Activated naive CD4-positive, alpha-beta T cell treated with anti-CD3 and anti-CD28 coated beads, Interleukin-2, amount 50 U/mL, for 16 hours (primary cell): ENCODE data around the gene PRDM12.

Experiments used
- DNase-seq: peaks from one replicate; pipeline ENCODE4 v3.0.0-alpha.2; 2020

PRDM12 gene

DNA sequence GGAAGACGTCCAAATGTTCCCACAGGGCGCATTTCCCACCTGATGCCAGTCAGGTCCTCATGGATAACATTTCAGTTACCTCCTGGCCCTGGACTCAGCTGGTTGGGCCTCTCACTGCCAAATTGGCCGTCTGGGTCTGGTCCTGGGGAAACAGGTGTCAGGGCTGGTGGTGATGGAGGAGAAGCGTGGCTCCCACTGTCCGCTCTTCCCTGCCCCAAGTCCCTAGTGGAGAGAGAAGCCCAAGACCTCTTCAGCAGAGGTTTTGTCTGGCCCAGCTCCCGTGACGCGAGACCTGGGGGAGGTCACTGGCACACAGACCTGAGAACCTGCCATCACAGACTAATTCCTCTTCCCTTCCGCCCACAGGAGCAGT, 27.8 kb upstream of the PRDM12 start:
- DNase-seq, result no peak

GRCh38 chr9:130638284-130639123, 25.9 kb upstream of the PRDM12 start:
- no peak for DNase-seq

GRCh38 chr9:130639124-130639765, 25.1 kb upstream of the PRDM12 start:
- DNase-seq, result no peak

DNA sequence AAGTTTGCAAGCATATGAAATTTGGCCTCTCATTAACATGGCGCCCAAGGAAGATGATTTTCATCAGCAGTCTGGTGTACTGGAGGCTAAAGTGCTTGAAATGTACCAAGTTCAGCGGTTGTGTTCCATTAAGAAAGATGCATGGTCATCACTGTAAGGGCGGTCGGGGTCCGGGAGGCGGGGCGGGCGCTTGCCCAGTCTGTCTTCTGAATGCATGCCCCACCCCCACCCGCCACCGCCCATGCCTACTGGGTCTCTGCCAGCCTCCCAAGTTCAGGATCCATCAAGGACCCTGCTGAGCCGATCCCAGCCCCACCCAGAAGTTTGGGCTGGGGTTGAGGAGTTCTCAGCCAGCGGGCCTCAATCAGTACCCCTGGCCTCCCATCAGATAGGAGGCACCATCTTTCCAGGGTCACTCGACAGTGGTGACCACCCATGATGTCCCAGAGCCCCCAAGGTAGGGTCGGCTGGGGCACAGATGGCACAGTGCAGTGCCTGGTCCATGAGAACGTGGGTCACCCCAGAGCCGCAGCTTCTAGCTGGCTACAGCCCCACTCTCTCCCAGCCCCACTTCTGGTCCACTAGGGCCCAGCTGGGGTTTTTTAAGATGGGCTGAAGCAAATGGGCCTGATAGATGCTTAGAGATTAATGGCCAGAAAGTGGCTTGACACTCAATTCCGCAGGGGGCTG, 24.4 kb upstream of the PRDM12 start:
- no peak for DNase-seq

- no peak for DNase-seq
Measured at GRCh38 chr9:130640681-130641080, 23.7 kb upstream of the PRDM12 start.

DNA sequence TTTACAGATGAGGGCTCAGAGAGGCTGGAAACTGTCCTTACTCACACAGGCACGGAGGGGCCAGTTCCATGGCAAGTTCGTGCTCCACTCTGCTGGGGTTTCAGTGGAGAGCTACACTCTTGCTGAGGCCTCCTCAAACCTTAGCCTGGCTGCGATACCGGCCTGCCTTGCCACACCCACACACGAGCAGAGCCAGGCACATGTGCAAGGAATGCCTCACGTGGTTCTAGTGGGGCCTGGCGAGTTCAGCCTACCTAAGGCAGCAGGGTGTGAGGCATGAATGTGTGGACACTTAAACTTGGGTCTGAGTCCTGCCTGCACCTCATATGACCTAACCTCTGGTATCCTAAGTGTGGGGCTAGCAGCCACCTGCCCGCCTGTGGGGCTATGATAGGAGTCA, 21.5 kb upstream of the PRDM12 start:
- DNase-seq, result no peak

DNA sequence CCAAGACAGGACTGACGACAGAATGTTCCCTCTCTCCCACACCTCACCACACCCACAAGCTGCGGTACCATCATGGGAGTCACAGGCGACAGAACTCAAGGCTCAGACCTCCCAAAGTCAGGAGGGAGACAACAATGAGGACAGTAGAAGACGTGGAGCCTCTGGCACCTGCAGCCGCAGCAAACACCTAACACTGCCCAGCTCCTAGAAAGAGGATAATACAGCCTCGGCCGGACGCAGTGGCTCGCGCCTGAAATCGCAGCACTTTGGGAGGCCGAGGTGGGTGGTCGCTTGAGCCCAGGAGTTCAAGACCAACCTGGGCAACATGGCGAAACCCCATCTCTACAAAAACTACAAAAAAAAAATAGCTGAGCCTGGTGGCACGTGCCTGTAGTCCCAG, 13.2 kb upstream of the PRDM12 start:
- no peak for DNase-seq

DNA sequence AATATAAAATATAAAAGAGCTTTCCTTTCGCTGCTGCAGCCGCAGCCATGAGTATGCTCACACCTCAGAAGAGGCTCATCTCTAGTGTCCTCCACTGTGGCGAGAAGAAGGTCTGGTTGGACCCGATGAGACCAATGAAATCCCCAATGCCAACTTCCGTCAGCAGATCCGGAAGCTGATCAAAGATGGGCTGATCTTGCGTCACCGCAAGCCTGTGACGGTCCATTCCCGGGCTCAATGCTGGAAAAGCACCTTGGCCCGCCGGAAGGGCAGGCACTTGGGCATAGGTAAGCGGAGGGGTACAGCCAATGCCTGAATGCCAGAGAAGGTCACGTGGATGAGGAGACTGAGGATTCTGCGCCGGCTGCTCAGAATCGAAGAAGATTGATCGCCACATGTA, 12.6 kb upstream of the PRDM12 start:
- no peak for DNase-seq

- no peak for DNase-seq
Measured at GRCh38 chr9:130654879-130655278, 9.5 kb upstream of the PRDM12 start.

- DNase-seq, result no peak
Measured at GRCh38 chr9:130658893-130659698, 5.3 kb upstream of the PRDM12 start.

DNA sequence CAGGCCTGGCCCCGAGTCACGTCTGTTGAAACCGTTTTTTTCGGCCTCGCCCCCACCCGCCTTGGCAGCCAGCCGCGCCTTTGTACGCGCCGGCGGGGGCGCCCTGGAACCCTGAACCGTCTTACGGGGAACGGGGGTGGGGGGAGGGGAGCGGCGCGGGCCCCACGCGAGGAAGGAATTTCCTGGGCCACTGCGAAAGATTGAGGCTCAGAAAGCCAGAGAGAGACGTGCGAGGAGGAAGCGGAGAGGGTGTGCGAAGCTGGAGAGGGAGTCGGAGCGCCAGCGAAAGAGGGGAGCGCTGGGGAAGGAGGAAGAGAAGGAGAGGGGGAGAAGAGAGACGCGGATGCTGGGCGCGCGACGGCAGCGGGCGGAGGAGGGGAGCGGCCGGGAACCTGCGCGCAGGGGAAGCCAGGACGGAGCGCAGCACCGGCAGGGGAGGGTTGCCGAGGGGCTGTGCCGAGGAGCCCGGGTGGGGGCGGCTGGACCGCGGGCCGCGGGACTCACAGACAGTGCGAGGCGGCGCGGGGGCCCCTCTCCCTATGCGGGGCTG, 4.6 kb upstream of the PRDM12 start:
- DNase-seq, result no peak

GRCh38 chr9:130660326-130660682, 4.1 kb upstream of the PRDM12 start:
- DNase-seq, result no peak

- no peak for DNase-seq
Measured at GRCh38 chr9:130660683-130661450, 3.5 kb upstream of the PRDM12 start.

DNA sequence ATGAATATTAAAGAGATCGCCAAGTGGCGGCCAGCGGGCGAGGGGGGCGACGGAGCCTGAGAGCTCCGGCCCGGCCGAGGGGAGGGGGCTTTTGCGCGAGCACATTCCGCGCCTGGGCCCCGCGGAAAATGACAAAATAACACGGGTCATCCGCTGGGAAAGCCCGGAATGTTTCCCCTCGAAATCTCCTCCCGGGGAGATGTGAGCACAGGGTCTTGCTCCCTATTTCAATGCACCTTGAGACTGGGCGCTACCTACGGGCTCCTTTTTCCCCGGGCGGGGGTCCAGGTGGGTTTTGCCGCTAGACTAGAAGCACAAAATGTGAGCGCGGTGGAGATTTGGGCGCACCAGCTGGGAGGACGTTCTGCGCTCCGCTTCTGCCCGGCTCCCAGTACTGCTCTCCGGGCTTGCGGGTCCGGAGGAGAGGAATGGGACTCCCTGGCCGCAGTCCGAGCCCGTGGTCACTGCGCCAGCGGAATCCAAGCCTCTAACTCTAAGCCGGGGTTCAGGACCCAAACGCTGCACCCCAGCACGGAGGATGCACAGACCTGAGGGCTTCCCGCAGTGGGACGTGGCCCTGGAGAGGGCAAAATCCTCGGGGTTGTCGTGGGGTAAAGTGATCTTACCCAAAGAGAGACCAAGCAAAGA, 2.8 kb upstream of the PRDM12 start:
- DNase-seq, result no peak

DNA sequence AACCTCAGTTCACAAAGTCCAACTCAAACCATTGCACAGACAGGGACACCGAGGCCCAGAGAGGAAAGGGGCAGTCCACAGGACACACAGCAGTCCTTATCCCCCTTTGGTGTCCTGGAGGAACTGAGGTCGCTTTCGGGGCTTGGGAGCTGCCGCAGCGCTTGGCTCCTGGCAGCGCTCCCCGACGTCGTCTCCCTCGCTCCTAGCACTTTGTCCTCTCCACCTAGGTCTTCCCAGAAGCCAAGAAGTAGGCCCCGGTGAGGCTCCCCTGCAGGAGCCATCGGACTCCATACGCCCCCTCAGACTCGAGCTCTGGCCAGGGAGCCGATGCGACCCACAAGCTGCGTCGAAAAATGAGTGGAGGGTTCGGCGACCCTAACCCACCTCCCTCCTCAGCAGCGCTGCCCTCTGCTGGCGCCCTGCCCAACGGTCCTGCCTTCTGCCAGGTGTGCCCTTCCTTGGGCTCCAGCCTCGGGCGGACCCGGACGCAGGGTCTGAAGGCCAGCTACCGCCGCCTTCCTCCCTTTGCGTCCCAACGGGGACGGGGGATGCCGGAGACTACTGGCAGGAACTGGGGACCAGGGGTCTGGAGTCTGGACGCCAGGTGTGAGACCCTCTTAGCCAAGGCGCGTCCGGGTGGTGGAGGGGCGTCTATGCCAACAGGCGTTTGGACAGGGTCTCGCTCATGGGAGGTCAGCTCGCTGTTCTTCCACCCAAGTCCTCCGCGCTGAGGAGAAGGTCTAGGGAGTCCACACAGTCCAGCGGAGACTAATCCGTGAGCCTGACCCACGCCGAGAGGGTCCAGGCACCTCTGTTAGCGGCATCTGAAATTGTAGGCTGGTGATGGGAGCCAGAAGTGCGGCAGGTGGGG, 2.1 kb upstream of the PRDM12 start:
- no peak for DNase-seq

GRCh38 chr9:130662970-130663257, 1.5 kb upstream of the PRDM12 start:
- DNase-seq, result no peak

DNA sequence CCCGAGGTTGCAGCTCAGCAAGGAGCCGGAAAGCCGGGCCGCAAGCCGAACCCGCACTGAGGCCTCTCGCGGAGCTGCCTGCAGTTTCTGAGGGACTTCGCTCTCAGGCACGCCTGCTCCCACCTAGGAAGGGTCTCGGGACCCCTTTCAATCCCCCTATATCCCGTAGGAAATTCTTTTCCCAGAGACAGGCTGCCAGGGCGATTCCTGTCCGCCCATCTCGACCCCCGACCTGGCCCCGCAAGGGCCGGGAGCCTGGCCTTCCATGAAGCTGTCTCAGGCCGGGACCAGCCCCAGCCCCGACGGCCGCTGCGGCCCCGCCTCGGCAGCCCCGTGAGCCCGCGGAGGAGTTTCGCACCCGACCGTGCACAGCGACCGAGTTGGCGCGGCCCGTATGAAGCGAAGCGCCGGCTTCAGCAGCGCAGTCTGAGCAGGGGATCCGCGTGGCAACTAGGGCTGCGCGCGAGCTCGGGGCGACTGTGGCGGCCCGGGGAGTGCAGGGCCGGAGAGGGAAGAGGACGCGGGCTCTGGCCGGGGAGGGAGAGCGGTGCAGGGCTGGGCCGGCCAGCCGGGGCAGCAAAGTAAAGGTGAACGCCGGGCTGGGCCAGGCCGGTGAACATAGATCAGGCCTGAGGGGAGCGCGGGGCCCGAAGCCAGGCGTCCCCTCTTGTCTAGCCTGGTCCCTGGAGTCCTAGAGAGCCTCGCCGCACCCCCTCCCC, 977 bp upstream of the PRDM12 start:
- DNase-seq, result peak; percentile 32

DNA sequence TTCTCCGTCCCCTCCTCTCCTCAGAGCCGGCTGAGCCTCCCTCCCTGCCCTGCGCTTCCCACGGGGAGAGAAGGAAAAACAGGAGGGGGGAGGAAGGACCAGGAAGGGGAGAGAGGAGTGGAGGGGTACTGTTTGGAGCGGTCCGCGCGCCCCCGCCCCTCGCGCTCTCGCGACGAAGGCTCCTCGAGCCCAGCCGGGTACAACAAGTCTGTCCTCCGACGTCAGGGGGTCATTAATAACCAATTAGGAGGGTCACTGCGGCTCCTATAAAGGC, 480 bp upstream of the PRDM12 start:
- DNase-seq, result no peak

DNA sequence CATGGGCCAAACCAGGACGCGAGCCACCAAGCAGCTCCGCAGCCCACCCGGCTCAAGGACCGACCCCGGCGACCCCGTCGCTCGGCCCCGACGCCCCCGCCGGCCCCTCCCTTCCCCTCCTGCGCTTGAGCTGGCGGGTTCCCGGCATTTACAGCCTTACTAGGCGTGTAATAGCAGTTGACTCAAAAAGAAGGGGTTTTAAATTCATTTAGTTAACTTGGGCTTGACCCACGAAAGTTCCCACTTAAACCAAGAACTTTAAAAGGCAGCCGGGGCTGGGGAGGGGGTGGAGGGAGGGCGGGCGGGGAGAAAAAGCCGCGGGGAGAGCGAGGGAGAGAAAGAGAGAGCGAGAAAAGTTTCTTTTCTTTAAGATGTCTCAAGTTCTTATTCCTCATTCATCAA, 636 bp downstream of the PRDM12 start:
- DNase-seq, result no peak
